ENCODE measurements around the gene IFT81. TPM values are rescaled to one million over a fixed set of nuclear protein-coding genes. Genes with fewer than 3 reads are reported as not detected.

The IFT81 gene
- total RNA-seq, 1 experiment from 2014 or later: 15.5 TPM

DNA sequence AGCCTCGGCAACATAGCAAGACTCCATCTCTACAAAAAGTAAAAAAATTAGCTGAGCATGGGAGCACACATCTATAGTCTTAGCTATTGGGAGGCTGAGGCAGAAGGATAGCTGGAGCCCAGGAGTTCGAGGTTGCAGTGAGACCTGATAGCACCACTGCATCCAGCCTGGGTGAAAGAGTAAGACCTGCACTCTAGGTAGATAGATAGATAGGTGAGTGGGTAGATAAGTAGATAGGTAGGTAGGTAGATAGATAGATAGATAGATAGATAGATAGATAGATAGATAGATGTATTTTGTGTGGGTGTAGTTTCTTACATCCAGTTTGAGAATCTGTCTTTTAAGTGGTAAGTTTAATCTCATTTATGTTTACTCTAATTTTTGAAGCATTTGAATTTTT lies 72.8 kb downstream of the IFT81 start:
- no peak for TF ChIP-seq POLR2AphosphoS5 (IDR thresholded peaks at IDR 0.05; ENCODE audit: low read depth, low read length)
- no peak for TF ChIP-seq SIN3A (IDR thresholded peaks at IDR 0.05; ENCODE audit: borderline replicate concordance, insufficient read depth, low read depth, low read length)
- TF ChIP-seq, protein P1, sequence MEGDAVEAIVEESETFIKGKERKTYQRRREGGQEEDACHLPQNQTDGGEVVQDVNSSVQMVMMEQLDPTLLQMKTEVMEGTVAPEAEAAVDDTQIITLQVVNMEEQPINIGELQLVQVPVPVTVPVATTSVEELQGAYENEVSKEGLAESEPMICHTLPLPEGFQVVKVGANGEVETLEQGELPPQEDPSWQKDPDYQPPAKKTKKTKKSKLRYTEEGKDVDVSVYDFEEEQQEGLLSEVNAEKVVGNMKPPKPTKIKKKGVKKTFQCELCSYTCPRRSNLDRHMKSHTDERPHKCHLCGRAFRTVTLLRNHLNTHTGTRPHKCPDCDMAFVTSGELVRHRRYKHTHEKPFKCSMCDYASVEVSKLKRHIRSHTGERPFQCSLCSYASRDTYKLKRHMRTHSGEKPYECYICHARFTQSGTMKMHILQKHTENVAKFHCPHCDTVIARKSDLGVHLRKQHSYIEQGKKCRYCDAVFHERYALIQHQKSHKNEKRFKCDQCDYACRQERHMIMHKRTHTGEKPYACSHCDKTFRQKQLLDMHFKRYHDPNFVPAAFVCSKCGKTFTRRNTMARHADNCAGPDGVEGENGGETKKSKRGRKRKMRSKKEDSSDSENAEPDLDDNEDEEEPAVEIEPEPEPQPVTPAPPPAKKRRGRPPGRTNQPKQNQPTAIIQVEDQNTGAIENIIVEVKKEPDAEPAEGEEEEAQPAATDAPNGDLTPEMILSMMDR (IDR thresholded peaks at IDR 0.05): no peak
- TF ChIP-seq TCF7L2 (IDR thresholded peaks at IDR 0.05; ENCODE audit: low read depth, low read length): no peak
- TF ChIP-seq, protein P2, sequence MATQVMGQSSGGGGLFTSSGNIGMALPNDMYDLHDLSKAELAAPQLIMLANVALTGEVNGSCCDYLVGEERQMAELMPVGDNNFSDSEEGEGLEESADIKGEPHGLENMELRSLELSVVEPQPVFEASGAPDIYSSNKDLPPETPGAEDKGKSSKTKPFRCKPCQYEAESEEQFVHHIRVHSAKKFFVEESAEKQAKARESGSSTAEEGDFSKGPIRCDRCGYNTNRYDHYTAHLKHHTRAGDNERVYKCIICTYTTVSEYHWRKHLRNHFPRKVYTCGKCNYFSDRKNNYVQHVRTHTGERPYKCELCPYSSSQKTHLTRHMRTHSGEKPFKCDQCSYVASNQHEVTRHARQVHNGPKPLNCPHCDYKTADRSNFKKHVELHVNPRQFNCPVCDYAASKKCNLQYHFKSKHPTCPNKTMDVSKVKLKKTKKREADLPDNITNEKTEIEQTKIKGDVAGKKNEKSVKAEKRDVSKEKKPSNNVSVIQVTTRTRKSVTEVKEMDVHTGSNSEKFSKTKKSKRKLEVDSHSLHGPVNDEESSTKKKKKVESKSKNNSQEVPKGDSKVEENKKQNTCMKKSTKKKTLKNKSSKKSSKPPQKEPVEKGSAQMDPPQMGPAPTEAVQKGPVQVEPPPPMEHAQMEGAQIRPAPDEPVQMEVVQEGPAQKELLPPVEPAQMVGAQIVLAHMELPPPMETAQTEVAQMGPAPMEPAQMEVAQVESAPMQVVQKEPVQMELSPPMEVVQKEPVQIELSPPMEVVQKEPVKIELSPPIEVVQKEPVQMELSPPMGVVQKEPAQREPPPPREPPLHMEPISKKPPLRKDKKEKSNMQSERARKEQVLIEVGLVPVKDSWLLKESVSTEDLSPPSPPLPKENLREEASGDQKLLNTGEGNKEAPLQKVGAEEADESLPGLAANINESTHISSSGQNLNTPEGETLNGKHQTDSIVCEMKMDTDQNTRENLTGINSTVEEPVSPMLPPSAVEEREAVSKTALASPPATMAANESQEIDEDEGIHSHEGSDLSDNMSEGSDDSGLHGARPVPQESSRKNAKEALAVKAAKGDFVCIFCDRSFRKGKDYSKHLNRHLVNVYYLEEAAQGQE (IDR thresholded peaks at IDR 0.05; ENCODE audit: insufficient read depth in 1 of 2, low read depth in 2 of 2, low read length in 1 of 2): no peak
- H3K36me3 ChIP-seq (ENCODE audit: control insufficient read depth, insufficient read depth, low read length): no peaks in the 10 kb centered on the region
- H3K27ac ChIP-seq (ENCODE audit: low read length): no peak overlapping the region
- no TSS peak for BruUV-seq (replicated peaks)
- no peaks in the 10 kb centered on the region for H3K4me1 ChIP-seq (ENCODE audit: control insufficient read depth, insufficient read depth, low read length)
- ATAC-seq (no peak), DNase-seq (ENCODE audit: low read depth, low spot score) (no peak)
- no peaks in the 10 kb centered on the region for H3K9me3 ChIP-seq (ENCODE audit: control insufficient read depth, insufficient read depth, low read depth, low read length)
- H3K27me3 ChIP-seq (ENCODE audit: control insufficient read depth, insufficient read depth, low read length): no peaks in the 10 kb centered on the region
- in situ Hi-C loops (cut with HindIII; ENCODE audit: low pct_unique_long_range_greater_than_20kb, low sequenced_read_pairs) (no loop called here), intact Hi-C loops (cut with micrococcal nuclease; ENCODE audit: unreplicated experiment) (no loop called here)
- POLR2A ChIA-PET: no interaction called here
- no peak overlapping the region for H3K4me3 ChIP-seq (ENCODE audit: low read depth in 2 of 2, low read length in 2 of 2)
- CTCF ChIA-PET: no interaction called here

DNA sequence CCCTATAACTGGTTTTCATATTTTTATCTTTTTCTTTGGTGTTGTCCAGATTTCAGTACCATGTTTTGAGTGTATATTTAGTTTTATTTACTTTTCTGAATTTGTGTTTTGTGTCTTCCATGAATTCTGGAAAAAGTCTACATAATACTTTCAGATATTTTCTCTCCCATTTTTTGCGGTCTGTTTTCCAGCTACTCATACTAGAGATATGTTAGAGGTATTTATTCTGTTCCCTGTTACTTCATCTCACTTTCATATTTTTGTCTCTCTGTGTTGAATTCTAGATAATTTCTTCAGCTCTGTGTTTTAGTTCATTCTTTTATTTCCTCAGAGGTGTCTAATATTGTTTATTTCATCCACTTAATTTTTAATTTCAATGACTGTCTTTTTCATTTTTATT lies 74.2 kb downstream of the IFT81 start:
- BruUV-seq (replicated peaks): no TSS peak
- Histone ChIP-seq H3K4me3 (ENCODE audit: low read depth in 2 of 2, low read length in 2 of 2) (no peak overlapping the region), H3K27me3 (ENCODE audit: control insufficient read depth, insufficient read depth, low read length) (no peaks in the 10 kb centered on the region), H3K27ac (ENCODE audit: low read length) (no peak overlapping the region), H3K9me3 (ENCODE audit: control insufficient read depth, insufficient read depth, low read depth, low read length) (no peaks in the 10 kb centered on the region), H3K36me3 (ENCODE audit: control insufficient read depth, insufficient read depth, low read length) (no peaks in the 10 kb centered on the region), H3K4me1 (ENCODE audit: control insufficient read depth, insufficient read depth, low read length) (no peaks in the 10 kb centered on the region)
- intact Hi-C loops (cut with micrococcal nuclease; ENCODE audit: unreplicated experiment): no loop called here
- DNase-seq (ENCODE audit: low read depth, low spot score) (no peak), ATAC-seq (no peak)
- in situ Hi-C loops (cut with HindIII; ENCODE audit: low pct_unique_long_range_greater_than_20kb, low sequenced_read_pairs): no loop called here
- ChIA-PET CTCF (interaction anchor here (0.7 kb wide), 1 partner anchor 137 kb away, joined by 5 read pairs; no protein-coding TSS in a partner anchor), POLR2A (no interaction called here)
- TF ChIP-seq POLR2AphosphoS5 (IDR thresholded peaks at IDR 0.05; ENCODE audit: low read depth, low read length) (no peak), SIN3A (IDR thresholded peaks at IDR 0.05; ENCODE audit: borderline replicate concordance, insufficient read depth, low read depth, low read length) (no peak), TCF7L2 (IDR thresholded peaks at IDR 0.05; ENCODE audit: low read depth, low read length) (no peak)
- TF ChIP-seq, protein P1 (IDR thresholded peaks at IDR 0.05): no peak
- TF ChIP-seq, protein P2 (IDR thresholded peaks at IDR 0.05; ENCODE audit: insufficient read depth in 1 of 2, low read depth in 2 of 2, low read length in 1 of 2): no peak

Measured in Panc1 (cell line).